ENCODE data around the gene LRRC36. TPM values are rescaled to one million over a fixed set of nuclear protein-coding genes. Genes with fewer than 3 reads are reported as not detected.

The LRRC36 gene
- total RNA-seq, 1 donor from 2014 or later = 0.69 TPM

GRCh38 chr16:67282447-67282805, 44.2 kb upstream of the LRRC36 start:
- CTCF ChIA-PET = no interaction called here
- Mint-ChIP-seq H3K4me3 (no peak overlapping the region), H3K36me3 (ENCODE audit: low read depth) (peaks cover 2% of the 10 kb centered on the region), H3K4me1 (peaks cover 3% of the 10 kb centered on the region), H3K27ac (no peak overlapping the region), H3K9me3 (no peaks in the 10 kb centered on the region), H3K27me3 (no peaks in the 10 kb centered on the region)
- TF ChIP-seq CTCF (IDR thresholded peaks at IDR 0.05) = no peak
- no peak for ATAC-seq (ENCODE audit: low read depth)
- intact Hi-C loops (cut with micrococcal nuclease) = no loop called here
- POLR2A ChIA-PET = no interaction called here
- no peak for DNase-seq

- POLR2A ChIA-PET = no interaction called here
- Mint-ChIP-seq H3K4me3 (no peak overlapping the region), H3K27ac (no peak overlapping the region), H3K4me1 (peaks cover 3% of the 10 kb centered on the region), H3K36me3 (ENCODE audit: low read depth) (no peaks in the 10 kb centered on the region), H3K27me3 (no peaks in the 10 kb centered on the region), H3K9me3 (no peaks in the 10 kb centered on the region)
- intact Hi-C loops (cut with micrococcal nuclease) = no loop called here
- ATAC-seq (ENCODE audit: low read depth) = no peak
- no peak for TF ChIP-seq CTCF (IDR thresholded peaks at IDR 0.05)
- CTCF ChIA-PET = no interaction called here
- DNase-seq = no peak
Observed at GRCh38 chr16:67283039-67283825, 43.4 kb upstream of the LRRC36 start.

- Mint-ChIP-seq H3K4me3 (no peak overlapping the region), H3K4me1 (no peaks in the 10 kb centered on the region), H3K27ac (no peak overlapping the region), H3K27me3 (no peaks in the 10 kb centered on the region), H3K9me3 (no peaks in the 10 kb centered on the region), H3K36me3 (ENCODE audit: low read depth) (no peaks in the 10 kb centered on the region)
- intact Hi-C loops (cut with micrococcal nuclease) = no loop called here
- ChIA-PET CTCF (no interaction called here), POLR2A (no interaction called here)
- no peak for ATAC-seq (ENCODE audit: low read depth)
- no peak for DNase-seq
- TF ChIP-seq CTCF (IDR thresholded peaks at IDR 0.05) = no peak
Observed at GRCh38 chr16:67283826-67284555, 42.6 kb upstream of the LRRC36 start.

- H3K9me3 Mint-ChIP-seq = no peaks in the 10 kb centered on the region
Observed at GRCh38 chr16:67284699-67285646, 41.6 kb upstream of the LRRC36 start.

More at GRCh38 chr16:67284699-67285646, 41.6 kb upstream of the LRRC36 start:
- intact Hi-C loops (cut with micrococcal nuclease) = no loop called here
- Mint-ChIP-seq H3K27me3 (no peaks in the 10 kb centered on the region), H3K36me3 (ENCODE audit: low read depth) (no peaks in the 10 kb centered on the region), H3K4me3 (no peak overlapping the region), H3K27ac (no peak overlapping the region), H3K4me1 (no peaks in the 10 kb centered on the region)
- no peak for ATAC-seq (ENCODE audit: low read depth)
- DNase-seq = no peak
- CTCF ChIA-PET = no interaction called here
- POLR2A ChIA-PET = no interaction called here
- no peak for TF ChIP-seq CTCF (IDR thresholded peaks at IDR 0.05)

All from activated B cell treated with CpG ODN at 0.5 μM for 24 hours (primary cell).